Suppressor macrophage (primary cell): ENCODE measurements around the gene UGT1A4.

ENCODE experiments used
- DNase-seq, 4 experiments: peaks; one replicate each; pipeline ENCODE4 v3.0.0-alpha.2; 2020 to 2022

The UGT1A4 gene

DNA sequence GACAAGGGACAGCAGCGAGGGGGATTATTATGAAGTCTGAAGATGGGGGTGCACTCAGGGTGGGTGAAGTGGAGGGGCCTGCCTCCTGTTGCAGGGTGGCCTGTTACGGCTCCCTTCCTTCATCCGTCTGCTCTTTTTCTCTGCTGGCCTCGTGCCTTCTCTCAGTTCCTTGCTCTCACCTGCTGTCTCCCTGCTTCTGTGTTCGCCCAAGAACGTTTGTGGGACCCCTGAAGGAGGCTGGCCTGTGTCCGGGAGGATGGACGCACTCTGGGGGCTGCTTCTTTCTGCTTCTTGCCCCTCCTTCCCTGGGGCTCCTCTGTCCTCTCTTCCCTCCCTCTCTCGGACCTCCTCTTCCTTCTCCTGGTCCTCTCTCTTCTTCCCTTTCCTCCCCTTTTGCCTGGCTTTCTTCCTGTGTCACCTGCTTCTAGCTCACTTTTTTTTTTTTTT lies 73.4 kb downstream of the UGT1A4 start:
- DNase-seq, result no peak

DNA sequence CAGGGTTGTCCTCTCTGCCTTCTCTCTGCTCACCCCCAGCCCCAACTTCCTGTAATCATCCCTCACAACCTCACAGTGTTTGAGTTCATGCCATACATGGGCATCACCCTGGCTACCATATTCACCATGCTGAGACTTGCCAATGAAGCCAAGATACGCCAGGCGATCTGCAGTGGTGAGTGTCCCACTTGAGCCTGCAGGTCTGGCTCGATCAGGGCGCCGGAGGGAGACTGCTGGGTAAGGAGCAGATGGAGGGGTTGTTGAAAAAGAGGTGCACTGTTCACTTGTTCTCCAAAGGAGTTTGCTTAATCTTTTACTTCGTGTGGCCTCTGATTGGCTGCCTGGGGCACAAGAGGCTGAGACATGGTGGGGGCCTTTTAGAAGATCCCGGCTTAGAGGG lies 74.2 kb downstream of the UGT1A4 start:
- DNase-seq, result no peak

DNA sequence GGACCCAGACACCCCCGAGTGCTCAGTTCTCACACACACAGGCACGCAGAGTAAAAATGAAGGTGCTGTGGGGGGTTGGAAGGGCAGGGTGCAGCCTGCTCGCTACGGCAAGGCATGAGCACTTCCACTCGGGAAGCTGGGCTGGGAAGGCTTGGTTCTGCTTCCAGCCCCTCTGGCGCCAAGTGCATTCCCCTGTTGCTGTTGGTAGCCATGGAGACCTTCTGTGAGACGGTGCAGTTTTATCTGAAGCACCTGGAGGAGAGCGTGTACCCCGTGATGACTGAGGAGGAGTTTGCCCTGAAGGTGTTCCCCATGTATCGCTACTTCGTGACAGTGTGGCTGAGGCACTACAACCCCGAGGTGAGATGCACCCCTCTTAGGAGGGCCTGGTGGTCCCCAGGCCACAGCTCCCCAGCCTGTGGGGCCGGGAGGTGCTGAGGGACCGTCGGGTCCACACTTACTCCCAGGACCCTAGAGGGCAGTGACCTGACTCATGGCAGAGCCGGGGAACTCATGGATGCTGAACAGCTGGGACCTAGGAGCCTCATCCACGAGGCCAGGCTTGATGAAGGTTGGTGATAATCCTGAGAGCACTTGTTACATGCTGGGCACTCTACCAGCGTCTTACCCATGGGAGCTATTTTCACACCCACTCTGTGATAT lies 75.1 kb downstream of the UGT1A4 start:
- DNase-seq, result no peak

DNA sequence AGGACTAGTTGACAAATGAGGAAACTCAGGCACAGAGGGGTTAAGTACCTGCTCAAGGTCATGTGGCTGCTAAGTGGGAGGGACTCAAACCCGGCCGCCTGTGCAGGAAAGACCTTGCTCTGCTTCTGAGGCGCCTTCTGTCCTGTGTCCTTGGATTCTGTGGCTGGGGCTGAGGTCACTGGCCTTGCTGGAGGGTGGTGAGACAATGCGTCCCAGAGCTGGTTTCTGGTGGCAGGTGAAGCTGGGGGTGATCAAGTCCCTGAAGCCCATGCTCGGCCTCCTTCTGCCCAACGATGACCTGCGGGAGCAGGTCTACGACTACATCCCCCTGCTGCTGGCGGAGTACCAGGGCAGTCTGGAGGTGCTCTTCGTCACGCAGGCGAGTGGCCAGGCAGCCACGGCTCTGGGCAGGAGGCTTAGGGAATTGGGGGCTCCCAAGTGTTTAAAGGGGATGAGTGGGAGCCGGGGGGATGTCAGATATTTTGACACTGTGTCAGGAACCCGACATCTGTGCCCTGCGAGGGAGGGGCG lies 75.7 kb downstream of the UGT1A4 start:
- no peak for DNase-seq

DNA sequence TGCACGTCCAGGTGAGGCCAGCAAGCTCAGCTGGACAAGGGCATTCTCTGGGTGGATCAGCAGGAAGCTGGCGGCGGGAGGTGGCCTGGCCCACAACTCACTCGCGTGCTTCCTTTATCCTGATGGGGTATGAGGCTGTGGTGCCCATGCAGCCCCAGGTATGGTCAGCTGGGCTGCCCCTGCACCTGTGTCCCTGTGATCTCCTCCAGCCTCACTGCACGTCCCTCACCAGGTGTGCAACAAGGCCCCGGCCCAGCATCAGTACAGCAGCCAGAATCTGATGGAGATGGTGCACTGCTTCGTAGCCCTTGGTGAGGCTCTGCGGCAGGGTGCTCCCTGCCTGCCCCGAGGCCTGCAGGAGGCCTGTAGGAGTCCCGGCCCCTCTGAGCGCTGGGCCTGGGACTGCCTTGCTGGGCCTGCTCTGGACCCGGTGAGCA lies 77.2 kb downstream of the UGT1A4 start:
- no peak for DNase-seq

DNA sequence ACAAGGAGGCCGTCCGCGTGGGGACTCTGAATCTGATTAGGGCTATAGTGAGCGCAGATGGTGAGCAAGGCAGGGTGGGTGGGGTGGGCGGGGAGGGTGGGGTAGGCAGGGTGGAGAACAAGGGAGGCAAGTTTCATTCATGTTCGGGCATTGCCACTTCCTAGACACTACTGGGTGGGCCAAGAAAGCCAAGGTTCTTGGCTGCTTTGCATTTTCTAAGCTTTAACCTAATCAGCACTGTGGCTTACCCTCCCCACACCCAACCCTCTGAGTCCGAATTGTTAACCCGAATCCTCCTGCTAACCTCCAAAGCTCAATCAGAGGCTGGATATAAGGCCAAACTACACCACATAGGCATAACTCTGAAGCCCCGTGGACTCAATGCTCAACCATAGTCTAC lies 77.7 kb downstream of the UGT1A4 start:
- no peak for DNase-seq

DNA sequence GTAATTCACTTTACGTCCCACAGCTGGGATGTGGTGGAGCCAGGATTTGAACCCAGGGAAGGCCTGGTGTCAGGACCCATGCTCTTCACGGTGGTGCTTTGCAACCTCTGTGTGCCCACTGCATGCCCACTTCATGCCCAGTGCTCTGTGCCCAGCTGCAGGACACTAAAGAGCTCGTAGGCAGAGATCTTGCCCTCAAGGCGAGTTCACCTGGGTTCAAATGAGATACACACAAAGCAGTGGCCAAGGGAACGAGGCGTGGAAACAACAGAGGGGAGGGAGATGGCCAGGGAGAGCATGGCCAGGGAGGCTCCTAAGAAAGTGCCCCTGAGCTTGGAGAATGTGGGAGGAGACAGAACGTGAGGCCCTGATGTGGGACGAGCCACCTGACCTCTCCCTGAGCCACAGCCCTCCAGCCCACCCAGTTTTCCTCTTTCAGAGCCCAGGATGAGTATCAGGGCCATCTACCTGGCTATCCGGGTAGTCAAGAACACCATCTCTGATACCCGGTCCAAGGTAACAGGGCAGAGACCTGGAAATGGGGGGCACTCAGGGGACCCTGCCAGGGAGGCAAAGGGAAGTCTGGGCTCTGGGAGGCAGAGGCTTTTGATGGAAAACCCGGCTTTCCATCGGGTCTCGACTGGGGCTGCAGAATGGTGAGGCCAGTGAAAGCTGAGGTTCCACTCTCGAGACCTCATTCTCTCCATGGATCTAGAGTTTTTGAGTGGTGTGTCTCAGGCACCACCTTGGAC lies 80.0 kb downstream of the UGT1A4 start:
- DNase-seq, result no peak

DNA sequence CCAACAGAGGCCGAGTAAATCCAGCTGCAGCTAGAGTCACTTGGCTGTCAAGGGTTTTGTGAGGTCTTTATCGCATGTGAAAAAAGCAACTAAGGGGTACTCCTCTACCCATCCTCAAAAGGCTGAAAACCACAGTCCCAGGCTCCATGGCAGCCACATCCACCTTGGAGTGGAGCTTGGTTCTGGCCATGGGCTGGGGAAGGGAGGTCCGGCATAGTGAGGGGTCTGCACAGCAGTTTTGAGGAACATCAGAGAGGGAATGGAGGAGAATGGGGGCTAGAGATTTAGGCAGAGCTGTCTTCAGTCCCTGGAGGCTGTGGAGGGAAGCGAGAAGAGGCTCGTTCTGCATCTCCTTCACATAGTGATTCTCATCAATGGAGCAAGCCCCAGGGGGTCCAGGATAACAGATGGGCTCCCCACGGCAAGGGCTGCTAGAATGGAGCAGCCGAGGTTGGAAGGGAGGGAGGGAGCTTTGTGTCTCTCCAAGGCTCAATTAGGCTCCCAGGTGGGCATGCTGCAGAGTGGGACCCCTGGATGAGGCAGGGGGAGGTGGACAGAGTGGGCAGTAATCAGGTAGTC lies 80.6 kb downstream of the UGT1A4 start:
- no peak for DNase-seq

DNA sequence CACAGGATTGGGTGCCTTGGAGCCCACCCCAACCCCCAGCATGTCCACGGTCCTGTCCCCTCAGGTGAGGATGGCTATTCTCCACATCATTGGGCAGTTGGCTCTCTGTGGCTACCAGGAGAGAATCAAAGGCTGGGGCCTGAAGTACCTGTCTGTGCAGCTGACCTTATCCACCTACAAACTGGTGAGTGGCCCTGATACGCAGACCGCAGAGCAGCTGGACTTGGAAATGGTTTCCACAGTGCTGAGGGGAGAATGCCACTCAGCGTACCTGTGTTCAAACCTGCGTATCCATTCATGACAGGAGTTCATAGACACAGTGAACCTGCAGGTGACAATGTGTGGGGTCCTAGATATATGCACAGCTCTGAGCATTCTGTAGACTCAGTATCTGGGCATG lies 81.2 kb downstream of the UGT1A4 start:
- DNase-seq, result no peak

DNA sequence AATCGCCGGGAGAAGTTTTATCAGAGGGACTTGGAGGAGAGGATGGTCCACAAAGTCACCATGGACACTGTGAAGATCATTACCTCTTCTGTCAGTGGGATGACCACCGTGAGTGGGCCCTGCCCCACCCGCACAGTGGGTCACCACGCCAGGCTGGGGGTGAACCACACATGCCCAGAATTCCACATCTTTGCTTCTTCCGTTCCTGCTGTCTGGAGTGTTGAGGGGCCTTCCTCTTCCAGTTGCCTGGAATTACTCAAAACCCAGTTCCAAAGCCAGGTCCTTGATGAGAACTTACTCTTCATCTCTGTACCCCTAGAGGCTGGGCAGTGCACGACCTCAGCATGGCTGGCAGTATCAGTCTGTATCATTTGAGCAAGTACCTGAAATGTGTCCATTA lies 81.7 kb downstream of the UGT1A4 start:
- DNase-seq, result no peak

DNA sequence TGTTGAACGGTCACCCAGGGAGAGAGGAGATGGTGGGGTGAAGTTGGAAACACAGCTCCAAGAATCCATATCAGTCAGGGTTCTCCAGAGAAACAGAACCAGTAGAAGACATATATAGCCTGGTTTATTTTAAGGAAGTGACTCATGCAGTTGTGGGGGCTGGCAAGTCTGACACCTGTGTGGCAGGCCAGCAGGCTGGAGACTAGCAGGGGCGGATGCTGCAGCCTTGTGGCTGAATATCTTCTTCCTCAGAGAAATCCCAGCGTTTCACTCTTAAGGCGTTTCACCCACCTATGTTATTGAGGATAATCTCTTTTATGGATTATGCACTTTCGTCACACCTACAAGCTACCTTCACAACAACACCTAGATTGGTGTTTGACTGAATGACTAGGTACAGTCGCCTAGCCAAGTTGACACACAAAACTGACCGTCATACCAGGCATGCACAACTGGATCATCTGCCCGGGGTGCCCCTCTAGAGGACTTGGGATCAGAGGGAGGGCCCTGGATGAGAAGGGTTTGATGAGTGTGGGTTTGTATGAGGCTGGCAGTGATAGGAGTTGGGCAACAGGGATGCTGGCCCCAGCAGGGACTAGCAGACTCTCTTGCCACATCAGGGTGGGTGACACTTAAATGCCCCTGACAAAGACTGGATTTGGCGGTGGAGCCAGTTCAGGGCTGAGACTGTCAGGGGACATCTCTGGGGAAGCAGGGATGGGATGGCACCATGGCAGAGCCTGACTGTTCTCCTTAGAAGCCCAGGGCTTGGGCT lies 83.0 kb downstream of the UGT1A4 start:
- DNase-seq, result peak in 1 of 4 experiments; percentile 4

DNA sequence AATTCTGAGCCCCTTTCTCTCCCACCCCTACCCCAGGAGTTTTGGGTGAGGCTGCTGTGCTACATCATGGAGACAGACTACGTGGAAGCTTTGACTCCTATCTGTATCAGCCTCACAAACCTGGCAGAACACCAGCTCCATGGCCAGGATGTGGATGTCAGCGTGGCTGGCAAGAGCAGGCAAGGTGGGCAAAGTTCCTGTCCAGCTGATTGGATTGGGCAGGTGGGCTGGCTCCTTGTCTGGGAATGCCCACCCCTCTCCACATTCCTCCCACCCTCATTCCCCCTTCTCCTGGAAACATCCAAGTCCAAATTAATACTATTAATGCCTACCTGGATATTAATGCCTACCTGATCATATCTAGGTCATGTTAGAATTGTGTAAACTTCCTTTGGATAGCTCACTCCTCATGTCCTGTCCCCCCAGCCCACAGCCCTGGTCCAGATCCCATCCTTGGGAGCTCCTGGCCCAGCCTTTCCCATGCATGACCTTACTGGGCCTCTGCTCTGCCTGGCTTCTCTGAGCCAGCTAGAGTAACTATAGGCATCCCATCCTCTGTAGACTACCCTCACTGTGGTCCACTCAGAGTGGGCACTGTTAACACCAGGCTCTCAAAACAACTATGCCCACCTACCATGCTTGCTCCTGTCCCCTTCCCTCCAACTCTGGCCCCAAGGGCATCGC lies 83.7 kb downstream of the UGT1A4 start:
- DNase-seq, result no peak

DNA sequence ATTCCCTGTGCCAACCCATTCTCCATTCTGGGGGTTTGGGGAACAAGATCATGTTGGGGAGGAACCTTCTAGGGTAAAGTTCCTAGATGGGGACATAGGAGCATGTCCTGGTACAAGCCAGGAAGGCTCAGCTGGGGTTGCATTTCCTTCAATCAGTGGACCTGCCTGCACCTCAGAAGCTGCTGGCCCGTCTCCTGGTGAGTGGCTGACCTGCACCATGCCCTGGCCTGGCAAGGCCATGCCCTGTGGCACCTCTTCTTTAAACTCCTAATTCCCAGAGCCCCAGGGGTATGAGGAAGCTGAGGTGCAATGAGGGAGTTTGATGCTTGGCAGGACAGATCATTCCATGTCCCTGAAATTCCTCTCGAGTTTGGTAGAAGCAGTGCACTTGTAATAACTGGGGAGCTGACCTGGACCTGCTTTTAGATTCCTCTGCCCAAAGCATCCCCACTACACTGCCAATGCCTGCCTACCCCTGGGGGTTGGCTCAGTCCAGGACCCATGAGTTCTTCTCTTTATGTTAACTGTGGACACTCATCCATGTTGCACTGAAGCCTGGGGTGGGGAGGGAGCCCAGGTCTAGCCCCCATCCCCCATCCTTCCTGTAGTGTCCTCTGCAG lies 84.9 kb downstream of the UGT1A4 start:
- no peak for DNase-seq

DNA sequence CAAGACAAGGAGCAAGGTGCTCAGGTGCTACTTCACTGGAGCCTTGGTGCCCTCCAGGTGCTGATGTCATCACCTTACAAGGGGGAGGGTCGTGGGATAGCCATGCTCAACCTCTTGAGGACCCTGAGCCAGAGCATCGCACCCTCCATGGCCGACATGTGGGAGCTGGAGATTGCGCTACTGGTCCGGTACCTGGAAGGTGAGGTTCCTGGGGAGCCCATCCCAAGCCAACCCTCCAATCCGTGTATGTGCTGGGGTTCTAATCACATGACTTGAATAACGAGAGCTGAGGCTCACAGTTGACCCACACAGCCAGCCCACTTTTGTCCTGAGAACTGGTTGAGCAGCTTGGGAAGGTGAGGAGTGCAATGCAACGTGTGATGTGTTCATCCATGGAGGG lies 85.5 kb downstream of the UGT1A4 start:
- no peak for DNase-seq

DNA sequence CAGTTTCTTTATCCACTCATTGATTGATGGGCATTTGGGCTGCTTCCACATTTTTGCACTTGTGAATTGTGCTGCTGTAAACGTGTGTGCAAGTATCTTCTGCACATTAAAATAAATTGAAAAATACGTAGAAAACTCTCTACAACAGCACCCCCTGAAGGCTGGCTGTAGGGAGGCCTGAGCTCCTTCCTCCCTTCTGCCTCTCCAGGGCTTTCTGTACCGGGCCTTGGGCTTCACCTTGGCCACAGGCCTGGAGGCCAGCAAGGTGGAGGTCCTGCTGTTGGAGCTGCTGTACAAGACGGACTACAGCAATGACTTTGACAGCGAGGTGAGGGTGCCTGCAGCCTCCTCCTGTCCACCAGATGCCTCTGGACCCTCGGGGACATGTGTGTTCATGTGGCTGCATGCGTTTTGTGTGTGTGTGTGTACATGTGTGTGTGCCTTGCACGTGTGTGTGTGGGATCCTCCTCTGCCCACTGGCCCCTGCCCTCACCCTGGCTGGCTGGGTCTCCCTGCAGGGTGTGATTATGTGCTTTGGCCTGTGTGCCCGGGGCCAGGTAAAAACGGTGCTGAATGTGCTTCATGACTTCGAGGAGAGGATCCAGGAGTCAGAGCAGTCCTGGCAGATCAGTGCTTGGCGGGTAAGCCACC lies 88.8 kb downstream of the UGT1A4 start:
- no peak for DNase-seq

DNA sequence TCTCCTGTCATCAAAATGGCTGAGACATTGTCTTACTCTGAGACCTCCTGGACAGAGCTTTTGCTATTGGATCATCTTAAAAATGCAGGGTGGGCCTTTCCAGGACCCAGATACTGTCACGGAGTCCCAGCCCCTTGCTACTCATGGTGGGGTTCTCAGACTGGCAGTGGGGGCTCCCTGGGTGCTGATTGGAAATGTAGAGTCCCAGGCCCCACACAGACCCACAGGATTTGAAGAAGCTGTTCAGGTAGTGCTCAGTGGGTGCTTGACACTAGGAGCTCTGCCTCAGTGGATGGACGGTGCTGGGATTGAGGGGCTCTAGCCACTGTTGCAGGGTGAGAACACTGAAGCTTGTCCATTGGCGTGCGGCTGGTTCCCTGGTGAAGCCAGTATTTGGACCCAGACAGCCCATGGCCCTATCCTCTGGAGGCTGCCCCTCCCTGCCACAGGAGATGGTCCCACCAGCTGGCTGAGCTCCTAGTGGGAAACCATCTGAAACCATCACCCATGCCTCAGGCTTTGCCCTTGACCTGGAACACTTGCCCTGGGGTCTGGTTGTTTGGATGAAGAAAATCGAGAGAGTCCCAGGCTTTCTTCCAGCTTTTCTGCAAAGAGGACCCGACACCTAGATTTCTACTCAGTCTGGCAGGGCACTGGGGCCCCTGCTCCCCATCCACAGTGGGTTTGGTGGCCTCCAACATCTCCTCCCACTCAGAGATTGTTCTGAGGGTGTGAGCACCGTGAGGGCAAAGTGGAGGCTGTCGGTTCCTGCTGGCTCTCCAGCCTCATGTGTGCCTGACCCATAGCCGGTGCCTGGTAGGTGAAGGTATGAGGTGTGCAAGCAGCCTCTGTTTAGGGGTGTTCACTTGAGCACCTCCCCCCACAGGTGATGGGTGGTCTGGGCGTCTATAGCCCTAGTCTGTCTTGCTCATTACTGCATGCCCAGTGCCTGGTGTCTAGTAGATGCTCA lies 89.7 kb downstream of the UGT1A4 start:
- no peak for DNase-seq

DNA sequence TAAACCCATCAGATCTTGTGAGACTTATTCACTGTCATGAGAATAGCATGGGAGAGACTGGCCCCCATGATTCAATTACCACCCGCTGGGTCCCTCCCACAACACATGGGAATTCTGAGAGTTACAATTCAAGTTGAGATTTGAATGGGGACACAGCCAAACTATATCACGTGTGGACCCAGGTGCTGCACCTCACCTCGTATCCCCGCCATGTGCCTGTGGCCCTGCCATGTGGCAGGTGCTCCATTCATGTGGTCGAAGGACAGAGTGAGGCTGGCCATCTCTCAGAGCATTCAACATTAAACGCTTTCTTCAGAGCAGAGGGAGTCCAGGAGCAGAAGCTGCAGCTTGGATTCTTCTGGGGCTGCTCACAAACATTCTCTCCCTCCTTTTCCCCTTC lies 91.8 kb downstream of the UGT1A4 start:
- no peak for DNase-seq

DNA sequence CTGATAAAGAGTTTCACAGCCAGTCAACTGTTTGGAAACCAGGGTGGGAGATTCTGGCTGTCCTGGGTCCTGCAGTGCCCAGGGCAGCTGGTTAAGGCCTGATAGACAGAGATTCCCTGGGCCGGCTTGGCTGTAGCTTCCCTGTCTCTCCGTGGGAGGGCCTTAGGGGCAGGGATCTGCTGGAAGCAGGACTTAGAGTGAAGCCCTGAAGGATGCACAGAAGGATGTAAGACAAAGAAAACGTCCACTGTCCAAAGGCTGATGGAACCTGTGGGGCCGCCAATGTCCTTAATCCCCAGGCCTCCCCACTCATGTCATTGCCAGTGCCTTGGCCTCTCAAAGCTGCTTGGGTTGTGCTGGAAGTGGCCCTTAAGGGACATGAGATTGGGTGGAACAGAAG lies 92.6 kb downstream of the UGT1A4 start:
- DNase-seq, result no peak

DNA sequence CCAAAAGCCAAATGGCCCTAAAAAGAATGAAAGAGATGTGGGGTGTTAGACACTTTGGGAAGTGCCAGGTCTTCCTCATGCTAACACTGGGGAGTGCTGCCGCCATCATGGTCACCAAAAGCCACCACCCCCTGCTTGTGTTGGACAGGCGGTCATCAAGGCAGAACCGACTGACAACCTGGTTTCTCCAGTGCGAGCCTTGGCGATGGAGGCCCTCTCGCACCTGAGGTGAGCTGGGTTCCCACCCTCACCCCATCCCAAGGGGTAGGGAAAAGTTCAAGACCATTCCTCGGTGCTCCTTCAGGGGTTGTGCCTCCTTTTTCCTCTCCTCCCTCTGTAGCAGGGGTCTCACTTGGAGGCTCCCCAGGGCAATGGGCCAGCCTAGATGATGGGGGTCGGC lies 93.2 kb downstream of the UGT1A4 start:
- no peak for DNase-seq
